ENCODE data around the gene TMEM187.

Gene TMEM187

GRCh38 chrX:154032653-154033052, 60.1 kb downstream of the TMEM187 start:
- Histone ChIP-seq H3K36me3 (peaks cover 27 to 33% (median 31%) of the 10 kb centered on the region in 3 donors), H3K27me3 (no peaks in the 10 kb centered on the region), H3K9me3 (no peaks in the 10 kb centered on the region), H3K27ac (no peak overlapping the region), H3K4me1 (peaks cover 0 to 30% (median 7%) of the 10 kb centered on the region in 4 donors), H3K4me3 (no peak overlapping the region)
- intact Hi-C loops (cut with DNase I; ENCODE audit: low total_unique reads) = no loop called here
- no peak for DNase-seq
- no peak for TF ChIP-seq CTCF (IDR thresholded peaks at IDR 0.05)

Data from tibial artery (tissue), 4 donors.